ENCODE measurements around the gene KLHL3. TPM values are rescaled to one million over a fixed set of nuclear protein-coding genes. Genes with fewer than 3 reads are reported as not detected.

KLHL3 gene
- total and polyA plus RNA-seq, 2 experiments from 2014 or later, result 4.9 to 10.8 TPM

GRCh38 chr5:137642091-137642490 is 93.8 kb downstream of the KLHL3 start:
- H3K27ac Mint-ChIP-seq, result no peak overlapping the region

More at GRCh38 chr5:137642091-137642490, 93.8 kb downstream of the KLHL3 start:
- Histone ChIP-seq H3K36me3 (ENCODE audit: insufficient read depth) (no peaks in the 10 kb centered on the region; the same call in 1 of the 2 replicates), H3K27me3 (ENCODE audit: insufficient read depth) (no peaks in the 10 kb centered on the region), H3K9me2 (ENCODE audit: insufficient read depth) (no peaks in the 10 kb centered on the region), H2AFZ (no peak overlapping the region), H3K4me2 (no peak overlapping the region), H4K20me1 (replicated peaks; ENCODE audit: insufficient read depth) (no peaks in the 10 kb centered on the region), H3K4me3 (no peak overlapping the region), H3K79me2 (replicated peaks; ENCODE audit: insufficient read depth) (no peaks in the 10 kb centered on the region), H3K27ac (ENCODE audit: low read depth) (no peak overlapping the region), H3K4me1 (ENCODE audit: insufficient read depth) (no peaks in the 10 kb centered on the region), H3F3A (replicated peaks; ENCODE audit: low read depth) (no peaks in the 10 kb centered on the region)
- Mint-ChIP-seq H3K9me3 (no peaks in the 10 kb centered on the region), H3K4me3 (no peak overlapping the region), H3K36me3 (ENCODE audit: low read depth) (peaks cover 29% of the 10 kb centered on the region; the same call in 2 of the 3 replicates), H3K4me1 (no peaks in the 10 kb centered on the region), H3K27me3 (ENCODE audit: insufficient read depth, low read depth, poor library complexity) (peaks cover 2% of the 10 kb centered on the region)
- DNase-seq (ENCODE audit: low spot score) (no peak), ATAC-seq (no peak)
- TF ChIP-seq ZNF331 (CRISPR knock-in tag; IDR thresholded peaks at IDR 0.05; ENCODE audit: low read depth), result no peak
- TF ChIP-seq JUNB (IDR thresholded peaks at IDR 0.05; ENCODE audit: unreplicated experiment), result no peak
- TF ChIP-seq ZNF462 (CRISPR knock-in tag; IDR thresholded peaks at IDR 0.05), result no peak
- TF ChIP-seq STAT1 (IDR thresholded peaks at IDR 0.05; ENCODE audit: unreplicated experiment), result no peak
- no peak for TF ChIP-seq EZH2 (IDR thresholded peaks at IDR 0.05; ENCODE audit: low read depth, unreplicated experiment)
- no peak for TF ChIP-seq ETS1 (IDR thresholded peaks at IDR 0.05)
- TF ChIP-seq EZH2phosphoT487 (IDR thresholded peaks at IDR 0.05; ENCODE audit: unreplicated experiment), result no peak
- TF ChIP-seq CTCF (conservative IDR thresholded peaks at IDR 0.05; ENCODE audit: low read depth in 2 of 2), result no peak

Measured in GM23338 (cell line).